ENCODE data around the gene TMEM51. TPM values are rescaled to one million over a fixed set of nuclear protein-coding genes. Genes with fewer than 3 reads are reported as not detected.

Gene TMEM51
- total RNA-seq, 1 donor from 2014 or later: 86.7 TPM

- no peak for DNase-seq (ENCODE audit: low read depth)
- TF ChIP-seq CTCF (conservative IDR thresholded peaks at IDR 0.05; ENCODE audit: low read depth, low read length): no peak
- H3K4me3 ChIP-seq (ENCODE audit: low read depth, low read length): no peak overlapping the region
These were observed 89.9 kb downstream of the TMEM51 start for GRCh38 chr1:15243275-15244043.

- no peak for DNase-seq (ENCODE audit: low read depth)
- no peak for TF ChIP-seq CTCF (conservative IDR thresholded peaks at IDR 0.05; ENCODE audit: low read depth, low read length)
- H3K4me3 ChIP-seq (ENCODE audit: low read depth, low read length): no peak overlapping the region
These were observed 91.3 kb downstream of the TMEM51 start for GRCh38 chr1:15244813-15245212.

- DNase-seq (ENCODE audit: low read depth): no peak
- TF ChIP-seq CTCF (conservative IDR thresholded peaks at IDR 0.05; ENCODE audit: low read depth, low read length): no peak
- no peak overlapping the region for H3K4me3 ChIP-seq (ENCODE audit: low read depth, low read length)
These were observed 92.2 kb downstream of the TMEM51 start for GRCh38 chr1:15245593-15246360.

GRCh38 chr1:15246960-15247614 is 93.5 kb downstream of the TMEM51 start, which contains the start of gene FHAD1:
TSS of gene FHAD1 (plus strand) at chr1:15247223. CDS start at chr1:15251785, 4,562 bp downstream.
- no peak for TF ChIP-seq CTCF (conservative IDR thresholded peaks at IDR 0.05; ENCODE audit: low read depth, low read length)
- peak within 1 kb of the TSS; percentile 59 for H3K4me3 ChIP-seq (ENCODE audit: low read depth, low read length)
- no peak for DNase-seq (ENCODE audit: low read depth)

GRCh38 chr1:15248216-15248615 is 94.7 kb downstream of the TMEM51 start:
- no peak overlapping the region for H3K4me3 ChIP-seq (ENCODE audit: low read depth, low read length)
- DNase-seq (ENCODE audit: low read depth): no peak
- no peak for TF ChIP-seq CTCF (conservative IDR thresholded peaks at IDR 0.05; ENCODE audit: low read depth, low read length)

- H3K4me3 ChIP-seq (ENCODE audit: low read depth, low read length): no peak overlapping the region
- TF ChIP-seq CTCF (conservative IDR thresholded peaks at IDR 0.05; ENCODE audit: low read depth, low read length): no peak
- no peak for DNase-seq (ENCODE audit: low read depth)
These were observed 95.5 kb downstream of the TMEM51 start for GRCh38 chr1:15249081-15249480.

Measured in epithelial cell of proximal tubule (primary cell).